ENCODE results near the gene TCTN1.
A peak's percentile ranks its signal among the peaks of the same experiment; 100 is the strongest.
"Not testable (repeated sequence)": the region's sequence is repeated elsewhere in the genome, so short reads cannot be mapped to it uniquely, and the experiment has no call there.

Gene TCTN1

GRCh38 chr12:110613771-110614684, at the start of gene TCTN1:
Gene TCTN1 (plus strand): TSS chr12:110614129. CDS start chr12:110614183, 54 bp downstream.
- peak; percentile 94 for DNase-seq

- no peak for DNase-seq
Measured at GRCh38 chr12:110564471-110564991, 49.4 kb upstream of the TCTN1 start.

GRCh38 chr12:110565894-110566871, 47.7 kb upstream of the TCTN1 start:
- no peak for DNase-seq

GRCh38 chr12:110566993-110567392, 46.9 kb upstream of the TCTN1 start:
- DNase-seq, result no peak

- DNase-seq, result no peak
Measured at GRCh38 chr12:110568752-110569151, 45.2 kb upstream of the TCTN1 start.

- DNase-seq, result not testable (repeated sequence)
Measured at GRCh38 chr12:110569838-110570237, 44.1 kb upstream of the TCTN1 start.

GRCh38 chr12:110570798-110571197, 43.1 kb upstream of the TCTN1 start:
- not testable (repeated sequence) for DNase-seq

- no peak for DNase-seq
Measured at GRCh38 chr12:110574044-110574443, 39.9 kb upstream of the TCTN1 start.

- not testable (repeated sequence) for DNase-seq
Measured at GRCh38 chr12:110574717-110575230, 39.2 kb upstream of the TCTN1 start.

- DNase-seq, result no peak
Measured at GRCh38 chr12:110575326-110575725, 38.6 kb upstream of the TCTN1 start.

GRCh38 chr12:110576504-110576903, 37.4 kb upstream of the TCTN1 start:
- DNase-seq, result no peak

GRCh38 chr12:110577864-110578693, 35.9 kb upstream of the TCTN1 start:
- no peak for DNase-seq

GRCh38 chr12:110578694-110579534, 35.0 kb upstream of the TCTN1 start:
- no peak for DNase-seq

- DNase-seq, result no peak
Measured at GRCh38 chr12:110579535-110580253, 34.2 kb upstream of the TCTN1 start.

GRCh38 chr12:110581931-110582275, 32.0 kb upstream of the TCTN1 start:
- DNase-seq, result no peak

- peak; percentile 57 for DNase-seq
Measured at GRCh38 chr12:110582276-110583136, 31.4 kb upstream of the TCTN1 start.

- peak; percentile 97 for DNase-seq
Measured at GRCh38 chr12:110583137-110584059, 30.5 kb upstream of the TCTN1 start, which contains the start of gene PPTC7. Gene PPTC7 (minus strand): TSS chr12:110583318. CDS start chr12:110583031, 287 bp downstream.

- DNase-seq, result no peak
Measured at GRCh38 chr12:110585231-110585799, 28.6 kb upstream of the TCTN1 start.
